Skeletal muscle satellite cell (primary cell): ENCODE results near the gene SOX11.

ENCODE experiments used
- H3K27me3 ChIP-seq: 2 replicates; pipeline ENCODE4 v1.7.0; 2013; ENCODE audit warnings: low read length; ENCODE audit not compliant: control insufficient read depth, insufficient read depth
- H3K36me3 ChIP-seq: 2 replicates; pipeline ENCODE4 v1.7.0; 2013; ENCODE audit warnings: mild to moderate bottlenecking, control low read depth, low read length; ENCODE audit not compliant: insufficient read depth
- H3K4me1 ChIP-seq: 2 replicates; pipeline ENCODE4 v1.7.0; 2013; ENCODE audit warnings: low read length; ENCODE audit not compliant: control insufficient read depth, insufficient read depth
- H3K4me2 ChIP-seq: 2 replicates; pipeline ENCODE4 v1.7.0; 2013; ENCODE audit warnings: mild to moderate bottlenecking, low read length
- H3K4me3 ChIP-seq: 2 replicates; pipeline ENCODE4 v1.7.0; 2013; ENCODE audit warnings: low read length
- H3K9ac ChIP-seq: 2 replicates; pipeline ENCODE4 v1.7.0; 2013; ENCODE audit warnings: mild to moderate bottlenecking, low read depth, low read length, moderate library complexity
- H3K9me3 ChIP-seq: replicated peaks from 2 replicates; pipeline ENCODE4 v1.7.0; 2013; ENCODE audit warnings: mild to moderate bottlenecking, control low read depth, low read length

Gene SOX11

GRCh38 chr2:5748391-5748790 lies 56.2 kb downstream of the SOX11 start:
- Histone ChIP-seq H3K4me3 (no peak overlapping the region), H3K27me3 (no peaks in the 10 kb centered on the region)

GRCh38 chr2:5748946-5749345 lies 56.8 kb downstream of the SOX11 start:
- no peak overlapping the region for H3K9ac ChIP-seq
- no peak overlapping the region for H3K4me3 ChIP-seq
- no peaks in the 10 kb centered on the region for H3K36me3 ChIP-seq
- H3K27me3 ChIP-seq = no peaks in the 10 kb centered on the region
- H3K4me1 ChIP-seq = no peaks in the 10 kb centered on the region
- H3K4me2 ChIP-seq = no peak overlapping the region
- no peaks in the 10 kb centered on the region for H3K9me3 ChIP-seq

More at GRCh38 chr2:5748391-5748790, 56.2 kb downstream of the SOX11 start:
- H3K4me1 ChIP-seq = no peaks in the 10 kb centered on the region
- H3K4me2 ChIP-seq = no peak overlapping the region
- no peak overlapping the region for H3K9ac ChIP-seq
- no peaks in the 10 kb centered on the region for H3K36me3 ChIP-seq
- no peaks in the 10 kb centered on the region for H3K9me3 ChIP-seq

- H3K4me1 ChIP-seq = no peaks in the 10 kb centered on the region
- H3K4me2 ChIP-seq = no peak overlapping the region
- no peak overlapping the region for H3K4me3 ChIP-seq
- no peaks in the 10 kb centered on the region for H3K9me3 ChIP-seq
- no peaks in the 10 kb centered on the region for H3K27me3 ChIP-seq
- H3K36me3 ChIP-seq = no peaks in the 10 kb centered on the region
- H3K9ac ChIP-seq = no peak overlapping the region
Measured at GRCh38 chr2:5749347-5749746, 57.2 kb downstream of the SOX11 start.
